Measurements from ENCODE around the gene CSRP1.
A peak's percentile ranks its signal among the peaks of the same experiment; 100 is the strongest.

CSRP1 gene

DNA sequence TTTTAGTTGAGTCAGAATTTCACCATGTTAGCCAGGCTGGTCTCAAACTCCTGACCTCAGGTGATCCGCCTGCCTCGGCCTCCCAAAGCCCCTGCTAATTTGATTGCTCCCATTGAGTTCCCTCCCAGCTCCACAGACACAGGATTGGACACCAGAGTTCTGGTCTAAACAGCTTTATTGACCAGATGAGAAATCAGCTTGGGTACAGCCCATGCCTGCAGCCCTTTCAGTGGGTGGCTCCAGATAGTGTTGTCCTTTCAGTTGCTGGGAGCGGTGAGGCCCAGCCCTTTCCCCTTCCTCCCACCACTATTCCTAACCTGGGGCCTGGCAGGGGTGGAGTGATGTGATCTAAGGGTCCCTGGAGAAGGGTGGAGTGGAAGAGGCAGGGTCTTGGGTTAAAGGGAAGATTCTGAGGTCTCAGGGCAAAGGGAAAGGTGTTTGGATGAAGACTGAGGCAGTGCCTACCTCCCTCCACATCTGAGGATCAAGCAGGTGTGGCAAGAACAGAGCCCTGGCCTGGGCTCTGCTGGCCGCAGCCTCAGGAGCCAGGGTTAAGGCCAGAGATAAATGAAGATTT is 23.5 kb downstream of the CSRP1 start:
- Histone ChIP-seq H3K4me3 (ENCODE audit: low read length) (no peak overlapping the region), H2BK15ac (replicated peaks; ENCODE audit: low read depth) (no peak overlapping the region), H2BK5ac (ENCODE audit: low read length) (no peak overlapping the region), H4K8ac (ENCODE audit: low read depth, low read length) (no peak overlapping the region), H3K18ac (ENCODE audit: low read length) (no peak overlapping the region), H3K27me3 (ENCODE audit: insufficient read depth, low read length, poor library complexity) (no peaks in the 10 kb centered on the region), H3K56ac (ENCODE audit: low read length) (no peak overlapping the region), H3K4me2 (ENCODE audit: low read length) (no peak overlapping the region), H3K23ac (ENCODE audit: low read length) (no peak overlapping the region), H2AK5ac (ENCODE audit: low read length) (no peak overlapping the region), H3K79me1 (ENCODE audit: low read length) (no peaks in the 10 kb centered on the region), H3K4ac (ENCODE audit: low read depth, low read length) (no peak overlapping the region), H3K27ac (ENCODE audit: low read depth, low read length) (no peak overlapping the region), H3K4me1 (ENCODE audit: control insufficient read depth, low read depth, low read length) (no peaks in the 10 kb centered on the region), H3K79me2 (ENCODE audit: control insufficient read depth, insufficient read depth, low read length) (no peaks in the 10 kb centered on the region), H4K5ac (ENCODE audit: low read length) (no peak overlapping the region), H3K36me3 (ENCODE audit: control insufficient read depth, insufficient read depth, low read length) (no peaks in the 10 kb centered on the region), H3K9ac (ENCODE audit: low read length) (no peak overlapping the region), H2BK120ac (ENCODE audit: low read depth, low read length) (no peak overlapping the region)
- no CpG with 5 or more reads among the region's 4 CpGs for WGBS (ENCODE audit: extremely low coverage, insufficient coverage, low lambda C conversion rate)
- DNase-seq, result no peak

GRCh38 chr1:201482755-201483154 is 24.2 kb downstream of the CSRP1 start:
- Histone ChIP-seq H2BK15ac (replicated peaks; ENCODE audit: low read depth) (no peak overlapping the region), H3K18ac (ENCODE audit: low read length) (no peak overlapping the region), H3K79me1 (ENCODE audit: low read length) (no peaks in the 10 kb centered on the region), H3K23ac (ENCODE audit: low read length) (no peak overlapping the region), H3K4me3 (ENCODE audit: low read length) (no peak overlapping the region), H4K5ac (ENCODE audit: low read length) (no peak overlapping the region), H2BK120ac (ENCODE audit: low read depth, low read length) (no peak overlapping the region), H3K27ac (ENCODE audit: low read depth, low read length) (no peak overlapping the region), H2AK5ac (ENCODE audit: low read length) (no peak overlapping the region), H3K36me3 (ENCODE audit: control insufficient read depth, insufficient read depth, low read length) (no peaks in the 10 kb centered on the region), H3K4me2 (ENCODE audit: low read length) (no peak overlapping the region), H3K9ac (ENCODE audit: low read length) (no peak overlapping the region), H3K27me3 (ENCODE audit: insufficient read depth, low read length, poor library complexity) (no peaks in the 10 kb centered on the region), H3K4ac (ENCODE audit: low read depth, low read length) (no peak overlapping the region), H3K4me1 (ENCODE audit: control insufficient read depth, low read depth, low read length) (no peaks in the 10 kb centered on the region), H2BK5ac (ENCODE audit: low read length) (no peak overlapping the region), H3K56ac (ENCODE audit: low read length) (no peak overlapping the region), H3K79me2 (ENCODE audit: control insufficient read depth, insufficient read depth, low read length) (no peaks in the 10 kb centered on the region), H4K8ac (ENCODE audit: low read depth, low read length) (no peak overlapping the region)
- WGBS (ENCODE audit: extremely low coverage, insufficient coverage, low lambda C conversion rate), result no CpG with 5 or more reads among the region's 5 CpGs
- DNase-seq, result no peak

DNA sequence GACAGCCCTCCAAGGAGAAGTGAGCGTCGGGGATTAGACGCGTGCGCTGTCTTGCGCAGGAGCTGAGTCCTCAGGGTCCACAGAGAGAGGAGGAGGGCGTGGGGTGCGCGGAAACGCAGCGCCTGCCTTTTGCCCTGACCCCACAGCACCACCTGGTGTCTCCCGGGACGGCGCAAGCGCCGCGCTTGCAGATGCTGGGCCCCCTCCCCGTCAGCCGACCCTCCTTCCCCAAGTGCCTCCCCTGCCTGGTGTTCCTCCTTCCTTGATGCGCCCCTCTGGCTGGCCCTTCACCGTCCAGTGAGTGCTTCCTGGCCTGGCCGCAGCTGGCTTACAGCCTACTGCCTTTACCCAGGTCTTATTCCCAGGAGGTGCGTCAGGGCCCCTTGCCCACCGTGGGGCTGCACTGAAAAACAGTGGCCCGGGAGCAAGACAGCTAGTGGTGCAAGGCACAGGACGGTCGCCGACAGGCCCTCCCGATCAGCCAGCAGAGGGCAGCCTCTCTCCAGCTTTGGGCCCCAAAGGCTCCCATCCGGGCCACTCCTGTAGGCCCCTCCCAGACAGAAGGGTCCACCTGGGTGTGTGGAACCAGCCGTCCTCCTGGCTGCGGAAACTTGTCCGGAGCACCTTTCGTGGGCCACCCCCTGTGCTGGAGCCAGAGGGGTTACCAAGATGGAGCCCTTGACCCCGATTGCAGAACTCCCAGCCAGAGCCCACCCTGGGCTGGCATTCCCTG is 25.0 kb downstream of the CSRP1 start:
- no peak overlapping the region for H3K4ac ChIP-seq (ENCODE audit: low read depth, low read length)
- H2BK15ac ChIP-seq (replicated peaks; ENCODE audit: low read depth), result no peak overlapping the region
- H3K23ac ChIP-seq (ENCODE audit: low read length), result no peak overlapping the region
- H3K4me1 ChIP-seq (ENCODE audit: control insufficient read depth, low read depth, low read length), result no peaks in the 10 kb centered on the region
- no peaks in the 10 kb centered on the region for H3K79me2 ChIP-seq (ENCODE audit: control insufficient read depth, insufficient read depth, low read length)
- peak; percentile 93 for DNase-seq
- H3K18ac ChIP-seq (ENCODE audit: low read length), result peak overlapping the region; percentile 19
- no peak overlapping the region for H2BK120ac ChIP-seq (ENCODE audit: low read depth, low read length)
- peak overlapping the region; percentile 94 for H3K4me2 ChIP-seq (ENCODE audit: low read length)
- no peak overlapping the region for H4K8ac ChIP-seq (ENCODE audit: low read depth, low read length)
- H3K56ac ChIP-seq (ENCODE audit: low read length), result peak overlapping the region; percentile 92
- no peaks in the 10 kb centered on the region for H3K27me3 ChIP-seq (ENCODE audit: insufficient read depth, low read length, poor library complexity)
- no peak overlapping the region for H2BK5ac ChIP-seq (ENCODE audit: low read length)
- no peak overlapping the region for H4K5ac ChIP-seq (ENCODE audit: low read length)
- H3K36me3 ChIP-seq (ENCODE audit: control insufficient read depth, insufficient read depth, low read length), result no peaks in the 10 kb centered on the region
- H2AK5ac ChIP-seq (ENCODE audit: low read length), result no peak overlapping the region
- no CpG with 5 or more reads among the region's 35 CpGs for WGBS (ENCODE audit: extremely low coverage, insufficient coverage, low lambda C conversion rate)
- H3K27ac ChIP-seq (ENCODE audit: low read depth, low read length), result no peak overlapping the region
- H3K4me3 ChIP-seq (ENCODE audit: low read length), result no peak overlapping the region
- peak overlapping the region; percentile 64 for H3K9ac ChIP-seq (ENCODE audit: low read length)
- H3K79me1 ChIP-seq (ENCODE audit: low read length), result no peaks in the 10 kb centered on the region

- Histone ChIP-seq H2AK5ac (ENCODE audit: low read length) (no peak overlapping the region), H2BK15ac (replicated peaks; ENCODE audit: low read depth) (no peak overlapping the region), H3K79me1 (ENCODE audit: low read length) (no peaks in the 10 kb centered on the region), H3K4me1 (ENCODE audit: control insufficient read depth, low read depth, low read length) (no peaks in the 10 kb centered on the region), H3K27ac (ENCODE audit: low read depth, low read length) (no peak overlapping the region), H3K36me3 (ENCODE audit: control insufficient read depth, insufficient read depth, low read length) (no peaks in the 10 kb centered on the region), H2BK5ac (ENCODE audit: low read length) (no peak overlapping the region), H4K5ac (ENCODE audit: low read length) (no peak overlapping the region), H3K79me2 (ENCODE audit: control insufficient read depth, insufficient read depth, low read length) (no peaks in the 10 kb centered on the region), H3K9ac (ENCODE audit: low read length) (peak overlapping the region; percentile 10), H3K23ac (ENCODE audit: low read length) (no peak overlapping the region), H3K56ac (ENCODE audit: low read length) (peak overlapping the region; percentile 92), H2BK120ac (ENCODE audit: low read depth, low read length) (no peak overlapping the region), H3K18ac (ENCODE audit: low read length) (no peak overlapping the region), H3K4me3 (ENCODE audit: low read length) (no peak overlapping the region), H4K8ac (ENCODE audit: low read depth, low read length) (no peak overlapping the region), H3K27me3 (ENCODE audit: insufficient read depth, low read length, poor library complexity) (no peaks in the 10 kb centered on the region), H3K4me2 (ENCODE audit: low read length) (peak overlapping the region; percentile 54), H3K4ac (ENCODE audit: low read depth, low read length) (no peak overlapping the region)
- no CpG with 5 or more reads among the region's 17 CpGs for WGBS (ENCODE audit: extremely low coverage, insufficient coverage, low lambda C conversion rate)
- DNase-seq, result no peak
Measured at GRCh38 chr1:201481004-201481380, 25.9 kb downstream of the CSRP1 start.

DNA sequence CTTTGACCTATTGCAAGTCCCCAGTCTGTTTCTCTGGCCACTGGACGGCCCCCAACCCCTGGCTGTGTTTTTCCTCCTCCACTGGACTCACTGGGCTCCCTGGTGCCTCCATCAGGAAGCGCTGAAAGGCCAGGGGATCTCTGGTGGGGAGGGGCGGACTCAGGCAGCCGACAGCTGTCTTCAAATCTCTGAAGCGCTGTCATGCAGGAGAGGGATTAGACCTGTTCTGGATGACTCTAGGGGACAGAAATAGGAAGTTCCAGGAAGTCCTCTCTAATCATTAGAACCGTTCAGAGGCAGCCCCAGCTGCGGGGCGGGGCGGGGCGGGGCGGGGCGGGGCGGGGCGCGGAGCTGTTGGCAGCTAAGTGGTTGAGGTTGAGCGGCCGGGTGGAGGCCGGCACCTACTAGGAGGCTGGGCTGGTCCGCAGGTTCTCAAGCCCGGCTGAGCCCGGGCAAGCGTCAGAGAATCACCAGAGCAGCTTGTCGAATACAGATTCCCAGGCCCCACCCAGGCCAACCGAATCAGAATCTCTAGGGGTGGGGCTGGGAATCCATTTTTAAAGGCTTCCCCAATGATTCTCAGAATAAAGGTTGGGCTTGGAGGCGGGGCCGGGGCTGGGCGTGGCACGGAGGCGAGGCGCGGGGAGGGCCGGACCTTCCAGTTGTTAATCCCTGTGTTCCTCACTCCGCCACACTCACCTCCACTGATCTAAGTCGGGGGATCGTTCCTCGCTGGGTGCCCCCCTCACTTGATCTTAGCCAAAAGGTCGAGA is 26.5 kb downstream of the CSRP1 start:
- peak; percentile 91 for DNase-seq
- Histone ChIP-seq H3K79me1 (ENCODE audit: low read length) (no peaks in the 10 kb centered on the region), H3K4me3 (ENCODE audit: low read length) (no peak overlapping the region), H2BK15ac (replicated peaks; ENCODE audit: low read depth) (no peak overlapping the region), H2AK5ac (ENCODE audit: low read length) (no peak overlapping the region), H3K23ac (ENCODE audit: low read length) (no peak overlapping the region), H3K36me3 (ENCODE audit: control insufficient read depth, insufficient read depth, low read length) (no peaks in the 10 kb centered on the region), H3K4ac (ENCODE audit: low read depth, low read length) (no peak overlapping the region), H2BK5ac (ENCODE audit: low read length) (no peak overlapping the region), H3K9ac (ENCODE audit: low read length) (peak overlapping the region; percentile 34), H3K56ac (ENCODE audit: low read length) (peak overlapping the region; percentile 56), H4K5ac (ENCODE audit: low read length) (no peak overlapping the region), H3K4me2 (ENCODE audit: low read length) (peak overlapping the region; percentile 54), H4K8ac (ENCODE audit: low read depth, low read length) (no peak overlapping the region), H3K4me1 (ENCODE audit: control insufficient read depth, low read depth, low read length) (no peaks in the 10 kb centered on the region), H3K79me2 (ENCODE audit: control insufficient read depth, insufficient read depth, low read length) (no peaks in the 10 kb centered on the region), H3K27me3 (ENCODE audit: insufficient read depth, low read length, poor library complexity) (no peaks in the 10 kb centered on the region), H3K27ac (ENCODE audit: low read depth, low read length) (no peak overlapping the region), H2BK120ac (ENCODE audit: low read depth, low read length) (no peak overlapping the region), H3K18ac (ENCODE audit: low read length) (no peak overlapping the region)
- no CpG with 5 or more reads among the region's 37 CpGs for WGBS (ENCODE audit: extremely low coverage, insufficient coverage, low lambda C conversion rate)
